Measurements from ENCODE around the gene EHD4.

EHD4 gene

GRCh38 chr15:41880156-41880877 lies 92.0 kb downstream of the EHD4 start:
- DNase-seq (ENCODE audit: low spot score): no peak

GRCh38 chr15:41879321-41879845 lies 93.0 kb downstream of the EHD4 start:
- DNase-seq (ENCODE audit: low spot score): no peak

DNA sequence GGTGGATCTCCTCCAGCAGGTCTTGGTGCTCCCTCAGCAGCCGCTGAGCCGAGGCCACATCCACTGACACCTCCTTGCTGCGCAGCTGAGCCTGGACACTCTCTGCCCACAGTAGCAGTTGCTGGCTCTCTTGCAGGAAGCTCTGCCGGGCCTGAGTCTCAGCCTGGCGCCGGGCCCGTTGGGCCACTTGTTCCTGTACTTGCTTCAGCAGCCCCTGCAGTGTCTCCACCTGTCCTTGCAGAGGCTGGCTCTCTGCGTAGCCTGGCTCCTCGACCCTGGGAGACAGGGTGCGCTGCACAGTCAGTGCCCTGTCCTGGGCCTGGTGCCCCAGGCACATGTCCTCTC lies 94.0 kb downstream of the EHD4 start:
- no peak for DNase-seq (ENCODE audit: low spot score)

- DNase-seq (ENCODE audit: low spot score): no peak
These were observed 94.6 kb downstream of the EHD4 start for GRCh38 chr15:41877631-41878354.

DNA sequence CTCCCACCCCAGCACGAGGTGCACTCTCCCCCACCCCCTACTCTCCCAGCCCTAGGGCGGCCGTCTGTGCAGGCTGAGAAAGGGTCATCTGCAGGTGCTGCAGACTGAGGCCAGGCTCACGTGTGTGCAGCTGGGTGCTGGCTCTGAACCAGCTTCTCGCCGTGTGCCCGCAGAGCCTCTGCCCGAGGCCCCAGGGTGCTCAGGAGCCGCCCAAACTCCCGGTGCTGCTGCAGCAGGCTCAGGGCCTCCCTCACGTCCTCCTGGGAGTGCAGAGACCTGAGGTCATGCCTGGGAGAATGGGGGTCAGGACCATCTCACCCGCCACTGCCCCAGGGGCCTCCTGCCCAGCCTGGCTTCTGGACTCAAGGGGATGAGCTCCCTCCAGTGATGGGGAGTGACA lies 95.7 kb downstream of the EHD4 start:
- no peak for DNase-seq (ENCODE audit: low spot score)

DNA sequence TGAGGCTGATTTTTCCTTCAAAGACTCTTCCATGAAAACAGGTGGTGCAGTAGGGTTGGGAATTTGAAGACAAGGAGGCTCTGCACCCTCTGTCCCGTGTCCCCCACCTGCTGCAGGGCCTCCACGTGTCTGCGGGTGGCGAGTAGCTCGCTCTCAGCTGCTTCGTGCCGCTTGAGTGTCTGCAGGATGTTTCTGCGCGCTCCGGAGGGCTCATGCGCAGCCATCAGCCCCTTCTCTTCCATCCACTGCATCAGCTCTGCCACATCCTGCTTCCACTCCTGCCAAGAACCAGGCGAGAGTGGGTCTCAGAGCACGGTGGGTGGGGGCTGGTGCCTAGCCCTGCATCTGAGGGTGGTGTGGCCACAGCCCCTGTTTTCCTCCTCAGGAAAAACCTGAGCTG lies 96.3 kb downstream of the EHD4 start:
- no peak for DNase-seq (ENCODE audit: low spot score)

GRCh38 chr15:41874736-41875135 lies 97.6 kb downstream of the EHD4 start:
- no peak for DNase-seq (ENCODE audit: low spot score)

DNA sequence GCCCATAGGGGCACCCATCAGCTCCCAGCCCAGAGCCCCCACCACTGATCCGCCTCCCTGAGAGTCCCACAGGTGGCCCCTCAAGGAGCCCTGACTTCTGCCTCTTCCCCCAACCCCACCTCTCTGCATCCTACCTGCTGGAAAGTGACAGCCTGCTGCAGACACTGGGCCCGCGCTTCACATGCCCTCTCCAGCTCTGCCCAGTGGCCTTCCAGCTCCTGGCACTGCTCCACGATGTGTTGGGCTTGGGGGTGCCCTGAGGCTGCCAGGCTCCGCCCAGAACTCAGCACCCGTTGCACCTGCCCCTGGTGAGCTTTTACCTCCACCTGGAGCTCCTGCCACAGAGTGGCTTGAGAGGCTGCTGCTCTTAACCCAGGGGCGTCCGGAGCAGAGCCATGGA lies 98.6 kb downstream of the EHD4 start:
- DNase-seq (ENCODE audit: low spot score): no peak

- DNase-seq (ENCODE audit: low spot score): no peak
These were observed 100.1 kb downstream of the EHD4 start for GRCh38 chr15:41872166-41872747.

GRCh38 chr15:41871175-41871905 lies 101.0 kb downstream of the EHD4 start:
- DNase-seq (ENCODE audit: low spot score): no peak

- no peak for DNase-seq (ENCODE audit: low spot score)
These were observed 101.7 kb downstream of the EHD4 start for GRCh38 chr15:41870689-41871081.

DNA sequence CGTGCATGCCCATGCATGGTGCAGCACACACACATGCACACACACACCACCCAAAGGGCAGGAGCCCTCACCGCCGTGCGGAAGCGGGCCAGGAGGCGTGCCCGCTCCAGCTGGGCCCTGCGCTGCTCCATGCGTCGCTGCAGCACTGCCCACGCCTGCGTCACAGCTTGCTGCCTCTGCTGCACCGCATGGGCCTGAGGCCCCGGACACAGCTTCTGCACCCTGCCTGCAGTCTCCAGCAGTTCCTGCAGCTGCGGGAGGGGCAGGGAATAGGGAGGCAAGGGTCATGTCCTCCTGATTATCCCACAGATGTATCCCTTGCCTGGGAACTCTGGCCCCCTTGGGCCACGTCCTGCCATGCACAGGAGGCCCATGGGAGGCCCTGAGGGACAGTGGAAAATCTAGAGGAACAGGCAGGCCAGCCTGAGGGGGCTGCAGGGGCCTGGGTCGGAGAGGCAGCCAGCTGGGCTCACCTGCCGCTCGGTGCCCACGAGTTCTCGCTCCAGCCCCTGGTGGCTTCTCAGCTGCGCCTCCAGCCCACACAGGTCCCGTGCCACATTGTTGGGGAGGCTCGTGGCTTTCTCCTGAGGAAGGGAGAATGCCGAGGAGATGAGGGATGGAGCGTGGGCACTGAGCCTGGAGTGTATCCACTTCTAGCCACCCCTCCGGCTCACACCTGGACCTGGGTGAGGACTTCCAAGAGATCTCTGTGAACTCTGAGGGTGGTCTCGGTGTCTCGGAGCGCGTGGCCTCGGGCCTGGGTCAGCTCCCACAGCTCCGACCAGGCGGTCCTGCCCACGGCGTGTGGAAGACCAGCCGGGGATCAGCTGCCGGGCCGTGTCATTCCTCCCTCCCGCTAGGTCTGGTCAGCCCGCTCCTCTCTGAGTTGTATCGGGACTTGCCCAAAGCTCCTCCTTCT lies 102.3 kb downstream of the EHD4 start:
- DNase-seq (ENCODE audit: low spot score): no peak

DNA sequence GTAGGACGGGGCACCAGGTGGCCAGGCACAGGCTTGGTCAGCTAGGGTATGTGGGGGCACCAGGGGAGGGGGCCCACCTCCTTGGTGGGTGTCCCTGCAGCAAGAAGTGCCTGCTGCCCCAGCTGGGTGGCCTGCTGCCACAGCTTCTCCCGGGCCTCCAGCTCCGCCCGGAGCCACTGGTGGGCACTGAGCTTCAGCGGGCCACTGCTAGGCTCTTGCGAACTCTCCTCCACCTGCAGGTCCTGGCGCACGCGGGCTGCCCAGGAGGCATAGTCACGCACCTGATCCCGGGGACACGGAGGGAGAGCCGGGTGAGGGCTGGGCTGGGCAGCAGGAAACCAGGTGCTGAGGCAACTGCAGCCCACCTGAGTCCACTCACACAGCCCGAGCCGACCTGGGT lies 104.0 kb downstream of the EHD4 start:
- no peak for DNase-seq (ENCODE audit: low spot score)

GRCh38 chr15:41866872-41867579 lies 105.3 kb downstream of the EHD4 start:
- no peak for DNase-seq (ENCODE audit: low spot score)

DNA sequence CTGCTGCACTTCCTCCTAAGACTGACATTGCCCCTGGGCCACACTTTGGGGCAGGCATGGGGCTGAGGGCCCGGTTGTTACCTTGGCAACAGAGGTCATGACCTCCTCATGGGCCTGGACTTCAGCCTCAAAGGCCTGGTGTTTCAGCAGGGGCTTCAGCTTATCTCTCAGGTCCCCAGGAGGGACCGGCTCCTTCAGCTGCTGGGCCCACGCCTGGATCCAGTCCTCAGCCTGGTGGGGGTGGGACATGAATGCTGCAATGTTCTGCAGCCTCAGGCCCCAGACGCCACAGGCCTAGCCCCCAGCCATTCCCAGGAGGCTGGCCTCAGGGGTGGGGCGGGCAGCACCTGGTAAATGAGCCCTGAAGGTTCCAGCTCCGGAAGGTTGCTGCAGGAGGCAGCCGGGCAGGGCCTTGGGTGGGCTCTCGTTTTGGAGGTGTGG lies 106.1 kb downstream of the EHD4 start:
- DNase-seq (ENCODE audit: low spot score): no peak

GRCh38 chr15:41865490-41866055 lies 106.8 kb downstream of the EHD4 start:
- DNase-seq (ENCODE audit: low spot score): no peak

DNA sequence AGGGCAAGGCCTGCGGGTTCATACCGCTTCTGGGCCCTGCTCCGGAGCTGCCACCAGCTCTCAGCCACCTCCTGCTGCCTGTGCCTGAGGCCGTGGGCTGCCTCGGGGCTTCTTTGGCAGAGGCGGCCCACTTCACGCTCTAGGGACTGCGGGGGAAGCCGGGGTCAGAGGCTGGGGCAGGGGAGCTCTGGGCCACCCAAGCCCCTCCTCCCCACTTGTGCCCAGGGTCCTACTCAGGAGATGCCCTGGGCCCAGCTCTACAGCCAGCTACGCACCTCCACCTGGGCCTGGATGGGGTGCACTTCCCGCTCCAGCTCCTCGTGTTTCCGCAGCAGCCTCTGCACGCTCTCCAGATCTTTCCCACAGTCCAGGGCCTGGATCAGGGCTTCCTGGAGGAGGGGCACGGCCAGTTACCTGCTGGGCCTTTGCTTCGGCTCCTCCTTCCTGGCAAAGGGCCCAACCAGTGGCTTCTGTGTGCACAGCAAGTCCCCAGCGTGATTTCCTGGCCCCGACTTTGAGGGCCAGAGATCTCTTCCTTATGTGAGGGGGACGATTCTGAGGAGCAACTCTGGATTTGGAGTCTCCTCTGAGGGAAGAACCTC lies 109.7 kb downstream of the EHD4 start:
- DNase-seq (ENCODE audit: low spot score): no peak

GRCh38 chr15:41861736-41862356 lies 110.5 kb downstream of the EHD4 start:
- no peak for DNase-seq (ENCODE audit: low spot score)

DNA sequence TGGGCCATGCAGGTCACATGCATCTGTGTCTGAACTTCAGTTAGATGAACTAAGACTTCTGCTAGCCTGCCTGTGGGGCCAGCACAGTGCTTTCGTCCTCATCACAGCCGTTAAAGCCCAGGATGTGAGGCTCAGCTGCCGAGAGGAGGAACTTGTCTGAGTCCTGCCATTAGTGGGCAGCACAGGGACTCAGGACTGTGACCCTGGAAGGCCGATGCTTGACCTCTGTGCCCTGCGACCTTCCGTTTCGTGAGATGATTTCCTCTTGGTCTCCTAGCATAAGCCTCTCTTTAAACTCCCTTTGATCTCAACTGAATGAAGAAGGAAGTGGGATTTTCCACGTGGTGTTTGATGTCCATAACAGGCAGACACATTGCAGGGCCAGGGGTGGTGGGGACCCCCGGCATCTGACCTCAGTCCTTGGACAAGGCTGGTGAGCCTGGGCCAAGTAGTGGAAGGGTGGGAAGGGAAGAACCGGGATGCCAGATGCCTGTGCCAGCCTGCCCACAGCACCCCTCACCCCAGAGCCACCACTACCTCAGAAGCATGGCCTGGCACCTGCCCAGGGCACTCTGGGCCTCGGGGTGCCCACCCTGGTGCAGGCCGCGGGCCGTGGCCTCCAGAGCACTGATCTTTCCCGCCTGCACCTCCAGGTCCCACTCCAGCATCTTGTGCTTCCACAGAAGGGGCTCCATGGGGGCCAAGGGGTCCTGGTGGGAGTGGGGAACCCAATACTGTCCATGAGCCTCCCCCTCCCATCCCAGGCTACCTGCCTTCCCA lies 112.1 kb downstream of the EHD4 start:
- DNase-seq (ENCODE audit: low spot score): no peak

Data from Ammon's horn (tissue), 1 donor.